ENCODE measurements around the gene INPP5J. TPM values are rescaled to one million over a fixed set of nuclear protein-coding genes. Genes with fewer than 3 reads are reported as not detected.

INPP5J gene
- total and polyA plus RNA-seq, 10 donors = 0.14 to 0.87 (median 0.43) TPM; not detected in 2

- TF ChIP-seq, protein P1, sequence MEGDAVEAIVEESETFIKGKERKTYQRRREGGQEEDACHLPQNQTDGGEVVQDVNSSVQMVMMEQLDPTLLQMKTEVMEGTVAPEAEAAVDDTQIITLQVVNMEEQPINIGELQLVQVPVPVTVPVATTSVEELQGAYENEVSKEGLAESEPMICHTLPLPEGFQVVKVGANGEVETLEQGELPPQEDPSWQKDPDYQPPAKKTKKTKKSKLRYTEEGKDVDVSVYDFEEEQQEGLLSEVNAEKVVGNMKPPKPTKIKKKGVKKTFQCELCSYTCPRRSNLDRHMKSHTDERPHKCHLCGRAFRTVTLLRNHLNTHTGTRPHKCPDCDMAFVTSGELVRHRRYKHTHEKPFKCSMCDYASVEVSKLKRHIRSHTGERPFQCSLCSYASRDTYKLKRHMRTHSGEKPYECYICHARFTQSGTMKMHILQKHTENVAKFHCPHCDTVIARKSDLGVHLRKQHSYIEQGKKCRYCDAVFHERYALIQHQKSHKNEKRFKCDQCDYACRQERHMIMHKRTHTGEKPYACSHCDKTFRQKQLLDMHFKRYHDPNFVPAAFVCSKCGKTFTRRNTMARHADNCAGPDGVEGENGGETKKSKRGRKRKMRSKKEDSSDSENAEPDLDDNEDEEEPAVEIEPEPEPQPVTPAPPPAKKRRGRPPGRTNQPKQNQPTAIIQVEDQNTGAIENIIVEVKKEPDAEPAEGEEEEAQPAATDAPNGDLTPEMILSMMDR (IDR thresholded peaks at IDR 0.05 in 8 of 11, conservative IDR thresholded peaks at IDR 0.05 in 3 of 11) = no peak
- TF ChIP-seq POLR2AphosphoS5 (IDR thresholded peaks at IDR 0.05) = no peak
- TF ChIP-seq POLR2A (IDR thresholded peaks at IDR 0.05) = no peak
- WGBS, 5 donors = 93 to 100% (median 96%) methylated on average over 2 to 30 of the region's 30 CpGs
Observed at GRCh38 chr22:31184015-31184414, 61.2 kb downstream of the INPP5J start.

More at GRCh38 chr22:31184015-31184414, 61.2 kb downstream of the INPP5J start:
- Histone ChIP-seq H3K36me3 (peaks cover 0 to 87% (median 17%) of the 10 kb centered on the region in 6 donors), H3K27ac (no peak overlapping the region), H3K4me1 (peaks cover 0 to 7% (median 0%) of the 10 kb centered on the region in 6 donors), H3K4me3 (no peak overlapping the region), H3K9me3 (no peaks in the 10 kb centered on the region), H3K27me3 (replicated peaks in 1 of 7) (no peaks in the 10 kb centered on the region)
- intact Hi-C loops (cut with DNase I; ENCODE audit: low total_unique reads) = no loop called here
- no peak for DNase-seq

Small RNA genes lying within 50 kb of the gene (microRNA-seq; reads per million reads assigned to microRNA genes)
- gene MIR3928 = 3.5 to 10.5 (median 6.5) reads per million in 3 donors

Small RNA genes lying within 50 kb of the gene (small RNA-seq; reads per million reads assigned to genes)
- 0.49 to 1.1 (median 0.68) reads per million in 4 donors for gene MIR3928

Other genes starting within 250 kb of the INPP5J start
- 10 to 100 TPM; 18.2 to 24.4 (median 21.0) TPM for gene MORC2, start 154.2 kb upstream of the INPP5J start, total RNA-seq
- gene MORC2, start 154.2 kb upstream of the INPP5J start, polyA plus RNA-seq = 10 to 100 TPM; 19.2 to 24.7 (median 24.5) TPM
- 100 to 1,000 TPM in 2 of 7 donors, 10 to 100 TPM in 5; 62.1 to 127 (median 91.0) TPM for gene TUG1, start 153.7 kb upstream of the INPP5J start, total RNA-seq
- 10 to 100 TPM; 23.3 to 35.2 (median 24.3) TPM for gene TUG1, start 153.7 kb upstream of the INPP5J start, polyA plus RNA-seq
- gene SMTN, start 41.6 kb upstream of the INPP5J start, total RNA-seq = 100 to 1,000 TPM; 124 to 230 (median 159) TPM
- gene SMTN, start 41.6 kb upstream of the INPP5J start, polyA plus RNA-seq = 10 to 100 TPM; 21.2 to 88.9 (median 47.0) TPM
- 10 to 100 TPM; 47.0 to 74.4 (median 66.7) TPM for gene SELENOM, start 15.4 kb upstream of the INPP5J start, total RNA-seq
- 100 to 1,000 TPM; 119 to 151 (median 138) TPM for gene SELENOM, start 15.4 kb upstream of the INPP5J start, polyA plus RNA-seq
- not detected for gene PLA2G3, start 17.5 kb downstream of the INPP5J start, total RNA-seq
- gene PLA2G3, start 17.5 kb downstream of the INPP5J start, polyA plus RNA-seq = not detected
- 10 to 100 TPM; 22.6 to 28.5 (median 25.7) TPM for gene RNF185, start 37.2 kb downstream of the INPP5J start, total RNA-seq
- 10 to 100 TPM; 12.4 to 19.3 (median 12.5) TPM for gene RNF185, start 37.2 kb downstream of the INPP5J start, polyA plus RNA-seq
- 100 to 1,000 TPM in 3 of 7 donors, 10 to 100 TPM in 4; 51.6 to 182 (median 78.1) TPM for gene LIMK2, start 89.3 kb downstream of the INPP5J start, total RNA-seq
- 10 to 100 TPM in 2 of 3 donors, 1 to 10 TPM in 1; 6.1 to 15.2 (median 11.0) TPM for gene LIMK2, start 89.3 kb downstream of the INPP5J start, polyA plus RNA-seq
- gene PIK3IP1, start 169.5 kb downstream of the INPP5J start, total RNA-seq = 100 to 1,000 TPM in 5 of 7 donors, 10 to 100 TPM in 2; 36.6 to 152 (median 104) TPM
- gene PIK3IP1, start 169.5 kb downstream of the INPP5J start, polyA plus RNA-seq = 10 to 100 TPM; 36.1 to 94.7 (median 40.6) TPM
- gene PATZ1, start 223.4 kb downstream of the INPP5J start, total RNA-seq = 10 to 100 TPM; 24.7 to 36.9 (median 33.4) TPM
- 10 to 100 TPM; 19.8 to 25.6 (median 20.6) TPM for gene PATZ1, start 223.4 kb downstream of the INPP5J start, polyA plus RNA-seq

Data from spleen (tissue), 11 donors.